WTC11 (cell line): Measurements from ENCODE around the gene MEX3D. TPM values are rescaled to one million over a fixed set of nuclear protein-coding genes. Genes with fewer than 3 reads are reported as not detected.

ENCODE experiments used
- ATAC-seq: fragments of 200-7000 bp; cut with Tn5 transposase; 2 replicates; pipeline ENCODE4 v1.10.0; 2021; ENCODE audit warnings: mild to moderate bottlenecking, moderate library complexity
- CTCF ChIA-PET: fragments of 300-600 bp; sonication (Branson Sonifier 250); formaldehyde crosslinking; loops from one replicate; lab custom pipeline; 2021; ENCODE audit warnings: antibody characterized with exemption; lab: Charles Lee
- POLR2A ChIA-PET: fragments of 350-600 bp; sonication (Branson Sonifier 250); formaldehyde crosslinking; loops from one replicate; lab custom pipeline; 2021; ENCODE audit warnings: antibody characterized with exemption; lab: Charles Lee
- DNase-seq: peaks from one replicate; pipeline ENCODE4 v3.0.0; 2021; ENCODE audit warnings: low spot score
- H3K27ac Mint-ChIP-seq: 2 replicates; pipeline ENCODE4 v1.8.0; 2021; ENCODE audit warnings: mixed read lengths
- H3K27me3 Mint-ChIP-seq: 2 replicates; pipeline ENCODE4 v1.8.0; 2021; ENCODE audit warnings: low read depth, mild to moderate bottlenecking, moderate library complexity, mixed read lengths
- H3K36me3 Mint-ChIP-seq: 2 replicates; pipeline ENCODE4 v1.8.0; 2021; ENCODE audit warnings: mixed read lengths
- H3K4me1 Mint-ChIP-seq: 2 replicates; pipeline ENCODE4 v1.8.0; 2022; ENCODE audit warnings: mixed read lengths
- H3K4me3 Mint-ChIP-seq: 2 replicates; pipeline ENCODE4 v1.8.0; 2021; ENCODE audit warnings: mild to moderate bottlenecking, moderate library complexity, mixed read lengths
- H3K9me3 Mint-ChIP-seq: 2 replicates; pipeline ENCODE4 v1.8.0; 2021; ENCODE audit warnings: mixed read lengths
- CDX4 ChIP-seq: fragments of 250-450 bp; sonication (Bioruptor Pico); IDR thresholded peaks from 2 replicates; pipeline ENCODE4 v1.9.0; 2021; ENCODE audit warnings: moderate library complexity, mild to moderate bottlenecking, inconsistent platforms, borderline replicate concordance
- CTCF ChIP-seq: fragments of 200-600 bp; IDR thresholded peaks from 2 replicates; pipeline ENCODE4 v1.8.0; 2022; ENCODE audit warnings: antibody characterized with exemption
- E2F1 ChIP-seq: sonication (generic); formaldehyde crosslinking; IDR thresholded peaks from 2 replicates; pipeline ENCODE4 v1.8.0; 2022; ENCODE audit warnings: mild to moderate bottlenecking, missing genetic modification reagents
- EMX1 ChIP-seq: fragments of 250-450 bp; sonication (Bioruptor Pico); IDR thresholded peaks from 2 replicates; pipeline ENCODE4 v1.8.0; 2021; ENCODE audit warnings: mild to moderate bottlenecking
- ESRRA ChIP-seq: sonication (generic); formaldehyde crosslinking; IDR thresholded peaks from 2 replicates; pipeline ENCODE4 v1.8.1; 2022; ENCODE audit warnings: mild to moderate bottlenecking, missing genetic modification reagents, borderline replicate concordance
- FOXJ3 ChIP-seq: sonication (generic); formaldehyde crosslinking; IDR thresholded peaks from 2 replicates; pipeline ENCODE4 v1.9.0; 2021; ENCODE audit warnings: missing genetic modification reagents, mild to moderate bottlenecking, borderline replicate concordance
- FOXP1 ChIP-seq: sonication (generic); formaldehyde crosslinking; IDR thresholded peaks from 2 replicates; pipeline ENCODE4 v1.8.0; 2022; ENCODE audit warnings: missing genetic modification reagents, mild to moderate bottlenecking, moderate library complexity, borderline replicate concordance
- GTF2I ChIP-seq: fragments of 250-450 bp; sonication (Bioruptor Pico); conservative IDR thresholded peaks from 2 replicates; pipeline ENCODE4 v1.4.0; 2021; ENCODE audit warnings: mild to moderate bottlenecking
- IRF1 ChIP-seq: sonication (generic); formaldehyde crosslinking; IDR thresholded peaks from 2 replicates; pipeline ENCODE4 v1.8.0; 2023; ENCODE audit warnings: missing genetic modification reagents
- MXD4 ChIP-seq: fragments of 250-450 bp; sonication (Bioruptor Pico); IDR thresholded peaks from 2 replicates; pipeline ENCODE4 v1.8.0; 2021; ENCODE audit warnings: mild to moderate bottlenecking, moderate library complexity, borderline replicate concordance
- MYBL2 ChIP-seq: sonication (generic); formaldehyde crosslinking; IDR thresholded peaks from 2 replicates; pipeline ENCODE4 v1.8.1; 2023; ENCODE audit warnings: mild to moderate bottlenecking, moderate library complexity, missing genetic modification reagents
- NFATC4 ChIP-seq: fragments of 250-450 bp; sonication (Bioruptor Pico); IDR thresholded peaks from 2 replicates; pipeline ENCODE4 v1.9.0; 2021; ENCODE audit warnings: mild to moderate bottlenecking
- OVOL2 ChIP-seq: fragments of 250-450 bp; sonication (Bioruptor Pico); IDR thresholded peaks from 2 replicates; pipeline ENCODE4 v1.9.0; 2021; ENCODE audit warnings: mild to moderate bottlenecking, borderline replicate concordance
- PRRX2 ChIP-seq: fragments of 250-450 bp; sonication (Bioruptor Pico); IDR thresholded peaks from 2 replicates; pipeline ENCODE4 v1.8.0; 2021; ENCODE audit warnings: mild to moderate bottlenecking
- SMAD4 ChIP-seq: sonication (generic); formaldehyde crosslinking; IDR thresholded peaks from 2 replicates; pipeline ENCODE4 v1.8.0; 2022; ENCODE audit warnings: mild to moderate bottlenecking, missing genetic modification reagents
- TEAD1 ChIP-seq: sonication (generic); formaldehyde crosslinking; IDR thresholded peaks from 2 replicates; pipeline ENCODE4 v1.8.0; 2022; ENCODE audit warnings: mild to moderate bottlenecking, missing genetic modification reagents
- ZNF121 ChIP-seq: sonication (generic); formaldehyde crosslinking; IDR thresholded peaks from 2 replicates; pipeline ENCODE4 v1.8.0; 2023; ENCODE audit warnings: missing genetic modification reagents
- ZNF263 ChIP-seq: sonication (generic); formaldehyde crosslinking; IDR thresholded peaks from 2 replicates; pipeline ENCODE4 v1.8.1; 2022; ENCODE audit warnings: low read depth, mild to moderate bottlenecking, moderate library complexity, missing genetic modification reagents
- ZNF512 ChIP-seq: sonication (generic); formaldehyde crosslinking; IDR thresholded peaks from 2 replicates; pipeline ENCODE4 v1.8.1; 2022; ENCODE audit warnings: missing genetic modification reagents, borderline replicate concordance
- ZNF532 ChIP-seq: fragments of 250-450 bp; sonication (Bioruptor Pico); IDR thresholded peaks from 2 replicates; pipeline ENCODE4 v1.9.0; 2021; ENCODE audit warnings: mild to moderate bottlenecking, borderline replicate concordance
- ZSCAN18 ChIP-seq: fragments of 250-450 bp; sonication (Bioruptor Pico); IDR thresholded peaks from 2 replicates; pipeline ENCODE4 v2.1.2; 2022; ENCODE audit warnings: mild to moderate bottlenecking, moderate library complexity
- total RNA-seq: library from RNA; stranded (reverse); gene quantifications from 3 replicates; pipeline ENCODE4 v1.2.3, GENCODE V29; 2021

MEX3D gene
- total RNA-seq, 1 experiment from 2014 or later, result 69.5 TPM

- DNase-seq (no peak), ATAC-seq (no peak)
- Mint-ChIP-seq H3K36me3 (peaks cover 44% of the 10 kb centered on the region), H3K27me3 (no peaks in the 10 kb centered on the region), H3K4me1 (no peaks in the 10 kb centered on the region; the same call in 1 of the 2 replicates), H3K9me3 (no peaks in the 10 kb centered on the region), H3K4me3 (no peak overlapping the region), H3K27ac (no peak overlapping the region; the same call in 1 of the 2 replicates)
- POLR2A ChIA-PET, result no interaction called here
- no peak for TF ChIP-seq PRRX2 (CRISPR knock-in tag)
- no peak for TF ChIP-seq ZSCAN18 (CRISPR knock-in tag)
- no peak for TF ChIP-seq FOXP1
- CTCF ChIA-PET, result interaction anchor here (1.1 kb wide), 1 partner anchor 38 kb away, joined by 4 read pairs; no protein-coding TSS in a partner anchor
These were observed 16.5 kb upstream of the MEX3D start for GRCh38 chr19:1584500-1585242.

- Mint-ChIP-seq H3K27ac (no peak overlapping the region), H3K4me1 (no peaks in the 10 kb centered on the region), H3K36me3 (peaks cover 41% of the 10 kb centered on the region), H3K4me3 (no peak overlapping the region), H3K9me3 (no peaks in the 10 kb centered on the region), H3K27me3 (no peaks in the 10 kb centered on the region)
- ATAC-seq, result no peak
- ChIA-PET POLR2A (no interaction called here), CTCF (interaction anchor here (1.4 to 1.5 kb wide), 2 partner anchors 9 to 36 kb away, joined by 4 to 5 read pairs; no protein-coding TSS in a partner anchor)
- TF ChIP-seq ZNF263 (no peak), CDX4 (CRISPR knock-in tag) (no peak), FOXJ3 (CRISPR knock-in tag) (no peak), TEAD1 (CRISPR knock-in tag) (no peak), E2F1 (CRISPR knock-in tag) (no peak), MYBL2 (CRISPR knock-in tag) (no peak), GTF2I (no peak), ESRRA (CRISPR knock-in tag) (no peak), CTCF (no peak), EMX1 (no peak), SMAD4 (CRISPR knock-in tag) (no peak)
- no peak for DNase-seq
These were observed 14.1 kb upstream of the MEX3D start for GRCh38 chr19:1582201-1582600.

GRCh38 chr19:1580957-1581356 is 12.8 kb upstream of the MEX3D start:
- Mint-ChIP-seq H3K27ac (no peak overlapping the region), H3K4me3 (no peak overlapping the region), H3K9me3 (no peaks in the 10 kb centered on the region), H3K4me1 (no peaks in the 10 kb centered on the region), H3K36me3 (peaks cover 38% of the 10 kb centered on the region), H3K27me3 (no peaks in the 10 kb centered on the region)
- ChIA-PET POLR2A (no interaction called here), CTCF (interaction anchor here (0.6 kb wide), 1 partner anchor 200 kb away, joined by 3 read pairs; no protein-coding TSS in a partner anchor)
- DNase-seq, result no peak
- ATAC-seq, result no peak
- TF ChIP-seq ZNF512 (CRISPR knock-in tag) (no peak), ZNF532 (no peak), NFATC4 (CRISPR knock-in tag) (no peak), MXD4 (CRISPR knock-in tag) (no peak), IRF1 (CRISPR knock-in tag) (no peak), OVOL2 (CRISPR knock-in tag) (no peak), ZNF121 (CRISPR knock-in tag) (no peak)
